ENCODE measurements around the gene GALNT9. TPM values are rescaled to one million over a fixed set of nuclear protein-coding genes. Genes with fewer than 3 reads are reported as not detected.

GALNT9 gene
- total and polyA plus RNA-seq, 2 experiments from 2014 or later, result 3.9 to 4.7 TPM

DNA sequence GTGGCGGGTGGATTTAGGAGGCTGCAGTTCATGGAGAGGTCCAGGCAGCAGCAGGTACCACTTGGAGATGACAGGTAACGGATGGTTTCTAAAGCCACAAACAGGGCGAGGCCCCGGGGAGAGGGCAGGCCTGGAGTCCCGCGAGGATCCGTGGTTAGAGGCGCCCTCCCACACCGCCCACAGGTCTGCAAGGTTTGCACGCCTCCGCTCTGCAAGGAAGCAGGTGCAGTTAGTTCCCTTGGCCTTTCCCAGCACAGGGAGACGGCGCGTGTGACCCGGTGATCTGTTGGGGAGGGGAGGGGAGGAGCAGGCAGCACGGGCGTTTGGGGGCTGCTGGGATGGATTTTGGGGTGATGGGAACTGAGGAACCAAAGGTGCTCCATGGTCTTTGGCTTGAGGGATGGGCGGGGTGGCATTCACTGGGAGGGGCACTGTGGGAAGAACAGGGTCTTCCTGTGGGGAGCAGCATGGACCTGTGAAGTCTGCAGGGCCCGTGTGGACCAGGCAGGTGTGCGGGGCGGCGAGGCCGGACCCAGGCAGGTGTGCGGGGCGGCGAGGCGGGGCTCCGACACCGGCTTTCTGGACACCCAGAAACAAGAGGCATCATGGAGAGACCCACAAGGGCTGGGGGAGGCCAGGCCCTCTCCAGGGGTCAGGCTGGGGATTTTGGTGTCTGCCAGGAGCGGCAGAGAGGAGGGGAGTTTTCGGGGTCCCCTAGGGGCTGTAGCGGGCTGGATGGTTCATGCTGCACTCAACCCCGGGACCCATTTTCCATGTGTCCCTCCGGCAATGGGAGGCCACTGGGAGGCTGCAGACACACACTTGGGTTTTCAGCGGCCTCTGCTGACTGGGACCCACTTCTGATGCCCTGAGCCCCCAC, 156.0 kb downstream of the GALNT9 start:
- Histone ChIP-seq H3K4me3 (no peak overlapping the region), H3K27ac (no peak overlapping the region), H3K27me3 (peaks cover 27% of the 10 kb centered on the region), H3K9me3 (ENCODE audit: low read depth) (no peaks in the 10 kb centered on the region), H4K20me1 (ENCODE audit: insufficient read depth, poor library complexity, severe bottlenecking) (no peaks in the 10 kb centered on the region), H2AFZ (no peak overlapping the region), H3K4me1 (ENCODE audit: insufficient read depth) (no peaks in the 10 kb centered on the region), H3K36me3 (replicated peaks; ENCODE audit: insufficient read depth, low read depth) (no peaks in the 10 kb centered on the region), H3K4me2 (no peak overlapping the region), H3K9me2 (replicated peaks; ENCODE audit: insufficient read depth) (no peaks in the 10 kb centered on the region), H3K79me2 (no peaks in the 10 kb centered on the region)
- DNase-seq (ENCODE audit: low spot score), result no peak
- WGBS (ENCODE audit: low lambda C conversion rate, missing lambda C conversion rate), result 84% methylated on average over 24 of the region's 35 CpGs
- TF ChIP-seq EZH2phosphoT487 (IDR thresholded peaks at IDR 0.05; ENCODE audit: low read depth, severe bottlenecking, unreplicated experiment) (no peak), EZH2 (IDR thresholded peaks at IDR 0.05; ENCODE audit: borderline replicate concordance) (no peak)
- TF ChIP-seq, protein P1, sequence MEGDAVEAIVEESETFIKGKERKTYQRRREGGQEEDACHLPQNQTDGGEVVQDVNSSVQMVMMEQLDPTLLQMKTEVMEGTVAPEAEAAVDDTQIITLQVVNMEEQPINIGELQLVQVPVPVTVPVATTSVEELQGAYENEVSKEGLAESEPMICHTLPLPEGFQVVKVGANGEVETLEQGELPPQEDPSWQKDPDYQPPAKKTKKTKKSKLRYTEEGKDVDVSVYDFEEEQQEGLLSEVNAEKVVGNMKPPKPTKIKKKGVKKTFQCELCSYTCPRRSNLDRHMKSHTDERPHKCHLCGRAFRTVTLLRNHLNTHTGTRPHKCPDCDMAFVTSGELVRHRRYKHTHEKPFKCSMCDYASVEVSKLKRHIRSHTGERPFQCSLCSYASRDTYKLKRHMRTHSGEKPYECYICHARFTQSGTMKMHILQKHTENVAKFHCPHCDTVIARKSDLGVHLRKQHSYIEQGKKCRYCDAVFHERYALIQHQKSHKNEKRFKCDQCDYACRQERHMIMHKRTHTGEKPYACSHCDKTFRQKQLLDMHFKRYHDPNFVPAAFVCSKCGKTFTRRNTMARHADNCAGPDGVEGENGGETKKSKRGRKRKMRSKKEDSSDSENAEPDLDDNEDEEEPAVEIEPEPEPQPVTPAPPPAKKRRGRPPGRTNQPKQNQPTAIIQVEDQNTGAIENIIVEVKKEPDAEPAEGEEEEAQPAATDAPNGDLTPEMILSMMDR (IDR thresholded peaks at IDR 0.05; ENCODE audit: poor library complexity), result no peak

DNA sequence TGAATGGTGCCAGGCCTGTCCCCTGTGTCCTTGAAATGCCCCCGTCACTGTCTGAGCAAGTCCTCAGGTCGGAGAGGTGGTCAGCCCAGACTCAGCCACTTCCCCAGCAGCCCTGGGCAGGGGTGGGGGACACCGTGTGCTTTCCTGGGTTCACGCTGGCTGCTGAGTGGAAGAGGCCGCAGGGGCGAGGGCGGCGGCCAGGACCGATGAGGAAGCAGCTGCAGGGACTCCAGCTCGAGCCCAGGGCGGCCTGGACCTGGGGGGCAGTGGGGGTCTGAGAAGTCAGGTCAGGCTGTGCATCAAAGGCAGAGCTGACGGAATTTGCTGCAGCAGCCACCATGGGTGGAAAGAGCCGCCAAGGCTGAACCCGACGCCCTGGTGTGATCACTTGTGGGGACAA, 156.8 kb downstream of the GALNT9 start:
- 77% methylated on average over 15 of the region's 15 CpGs for whole genome bisulfite sequencing (ENCODE audit: low lambda C conversion rate, missing lambda C conversion rate)
- Histone ChIP-seq H3K79me2 (no peaks in the 10 kb centered on the region), H3K9me3 (ENCODE audit: low read depth) (no peaks in the 10 kb centered on the region), H4K20me1 (ENCODE audit: insufficient read depth, poor library complexity, severe bottlenecking) (no peaks in the 10 kb centered on the region), H2AFZ (no peak overlapping the region), H3K4me1 (ENCODE audit: insufficient read depth) (no peaks in the 10 kb centered on the region), H3K4me3 (no peak overlapping the region), H3K4me2 (no peak overlapping the region), H3K36me3 (replicated peaks; ENCODE audit: insufficient read depth, low read depth) (no peaks in the 10 kb centered on the region), H3K27me3 (peaks cover 25% of the 10 kb centered on the region), H3K9me2 (replicated peaks; ENCODE audit: insufficient read depth) (no peaks in the 10 kb centered on the region), H3K27ac (no peak overlapping the region)
- DNase-seq (ENCODE audit: low spot score), result no peak
- no peak for TF ChIP-seq EZH2 (IDR thresholded peaks at IDR 0.05; ENCODE audit: borderline replicate concordance)
- TF ChIP-seq EZH2phosphoT487 (IDR thresholded peaks at IDR 0.05; ENCODE audit: low read depth, severe bottlenecking, unreplicated experiment), result no peak
- TF ChIP-seq, protein P1 (IDR thresholded peaks at IDR 0.05; ENCODE audit: poor library complexity), result no peak

DNA sequence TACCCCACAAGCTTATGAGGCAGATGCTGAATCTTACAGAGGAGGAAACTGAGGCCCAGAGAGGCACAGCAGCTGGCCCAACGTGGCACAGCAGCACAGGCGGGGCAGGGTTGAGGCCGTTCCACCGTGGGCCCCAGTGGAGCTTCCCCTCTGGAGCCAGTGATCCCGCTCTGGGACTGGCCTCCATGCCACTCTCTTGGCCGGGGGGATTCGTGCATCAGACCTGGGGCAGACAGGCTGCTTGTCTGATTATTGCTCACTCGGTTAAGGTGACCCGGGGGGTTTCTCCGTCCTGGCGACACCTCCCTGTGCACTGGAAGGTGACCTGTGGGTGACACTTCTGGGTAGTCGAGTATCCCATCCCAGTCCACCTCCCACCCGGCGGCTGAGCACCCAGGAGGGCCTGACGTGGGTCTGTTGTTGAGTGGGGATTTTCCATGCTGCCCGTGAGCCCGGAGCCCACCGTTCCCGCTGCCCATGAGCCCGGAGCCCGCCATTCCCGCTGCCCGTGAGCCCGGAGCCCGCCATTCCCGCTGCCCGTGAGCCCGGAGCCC, 157.3 kb downstream of the GALNT9 start:
- Histone ChIP-seq H3K36me3 (replicated peaks; ENCODE audit: insufficient read depth, low read depth) (no peaks in the 10 kb centered on the region), H2AFZ (no peak overlapping the region), H3K27me3 (peaks cover 24% of the 10 kb centered on the region), H3K4me3 (no peak overlapping the region), H3K27ac (no peak overlapping the region), H3K9me3 (ENCODE audit: low read depth) (no peaks in the 10 kb centered on the region), H4K20me1 (ENCODE audit: insufficient read depth, poor library complexity, severe bottlenecking) (no peaks in the 10 kb centered on the region), H3K79me2 (no peaks in the 10 kb centered on the region), H3K9me2 (replicated peaks; ENCODE audit: insufficient read depth) (no peaks in the 10 kb centered on the region), H3K4me2 (no peak overlapping the region), H3K4me1 (ENCODE audit: insufficient read depth) (no peaks in the 10 kb centered on the region)
- WGBS (ENCODE audit: low lambda C conversion rate, missing lambda C conversion rate), result 92% methylated on average over 22 of the region's 28 CpGs
- no peak for DNase-seq (ENCODE audit: low spot score)
- TF ChIP-seq EZH2 (IDR thresholded peaks at IDR 0.05; ENCODE audit: borderline replicate concordance) (no peak), EZH2phosphoT487 (IDR thresholded peaks at IDR 0.05; ENCODE audit: low read depth, severe bottlenecking, unreplicated experiment) (no peak)
- TF ChIP-seq, protein P1 (IDR thresholded peaks at IDR 0.05; ENCODE audit: poor library complexity), result no peak

All from hepatocyte (in vitro differentiated cells).